Keratinocyte (primary cell): ENCODE results near the gene NADK2.

ENCODE experiments used
- CTCF ChIP-seq, 3 experiments: IDR thresholded peaks in 1 of 3; conservative IDR thresholded peaks in 1 of 3; optimal IDR thresholded peaks in 1 of 3; 2 replicates in 2 of 3; 3 replicates in 1 of 3; pipeline versions ENCODE3 to v1.5.1; 2011; ENCODE audit warnings: low read length in 3 of 3, mild to moderate bottlenecking in 3 of 3, moderate library complexity in 2 of 3, control low read depth in 1 of 3, inconsistent platforms in 1 of 3; ENCODE audit not compliant: insufficient read depth in 2 of 3; ENCODE audit errors: extremely low read depth in 1 of 3
- EZH2 ChIP-seq: IDR thresholded peaks from one replicate; pipeline ENCODE4 v1.6.1; 2012; ENCODE audit warnings: inconsistent platforms, mild to moderate bottlenecking, low read length, moderate library complexity

- no peak for TF ChIP-seq CTCF (optimal IDR thresholded peaks at IDR 0.05 in 1 of 3, IDR thresholded peaks at IDR 0.05 in 1 of 3, conservative IDR thresholded peaks at IDR 0.05 in 1 of 3; ENCODE audit: extremely low read depth in 1 of 3, insufficient read depth in 2 of 3, low read length in 3 of 3)
- no peak for TF ChIP-seq EZH2
Measured at GRCh38 chr5:36232533-36232932, 9.2 kb downstream of the NADK2 start.
